ENCODE measurements around the gene CHKA.
A peak's percentile ranks its signal among the peaks of the same experiment; 100 is the strongest.

The CHKA gene

DNA sequence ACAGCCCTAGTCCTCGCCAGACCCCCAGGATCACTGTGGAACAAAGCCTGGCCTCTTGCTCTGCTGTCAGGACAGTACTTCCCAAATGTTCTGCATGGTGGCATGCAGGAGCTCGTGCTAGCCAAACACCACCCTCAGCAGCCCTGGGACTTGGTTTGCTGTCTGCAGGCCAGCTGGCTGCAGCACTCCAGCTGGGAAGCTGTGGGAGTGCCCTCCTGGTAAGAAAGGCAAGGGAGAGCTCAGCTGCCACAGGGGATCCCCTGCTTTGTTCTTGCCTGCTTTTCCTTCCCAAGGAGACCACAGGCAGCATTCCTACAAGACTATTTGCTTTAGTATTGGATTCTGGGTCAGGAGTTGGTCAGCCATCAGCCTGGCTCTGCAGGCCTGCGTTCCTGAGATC lies 54.4 kb downstream of the CHKA start:
- DNase-seq, result no peak

DNA sequence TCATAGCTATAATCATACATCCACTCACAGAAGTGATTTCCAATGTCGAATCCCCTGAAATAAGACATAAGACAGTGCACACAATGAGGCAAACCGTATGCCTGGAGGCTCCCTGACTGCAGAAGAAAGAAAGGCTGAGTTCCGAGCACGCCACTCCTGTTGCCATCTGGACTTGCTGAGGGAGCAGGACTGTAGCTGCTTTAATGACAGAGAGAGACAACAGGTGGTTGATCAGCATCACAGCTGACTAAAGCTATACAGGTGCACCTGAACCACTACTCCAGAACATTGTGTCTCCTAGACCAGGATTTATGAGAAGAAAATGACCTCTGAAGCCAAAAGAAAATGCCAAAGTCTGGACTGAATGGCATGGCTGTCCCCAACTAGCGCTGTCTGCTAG lies 55.3 kb downstream of the CHKA start:
- DNase-seq, result no peak

DNA sequence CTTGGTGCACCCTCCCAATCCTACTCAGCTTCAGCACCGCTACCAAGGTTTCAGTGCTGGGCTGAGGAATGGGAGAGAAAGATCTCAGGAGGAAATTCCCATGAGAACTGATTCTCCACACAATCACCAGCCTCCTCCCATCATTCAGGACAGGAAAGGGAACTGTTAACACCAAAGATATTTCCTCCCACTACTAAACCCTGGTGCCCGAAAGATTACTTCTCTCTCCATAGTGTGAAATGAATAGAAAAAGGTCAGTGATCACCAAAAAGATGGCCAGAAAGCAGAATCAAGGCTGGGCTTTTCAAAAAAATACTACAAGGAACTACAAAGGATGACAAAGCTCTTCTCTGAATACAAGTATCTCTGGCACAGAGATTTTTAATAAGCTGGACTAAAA lies 56.3 kb downstream of the CHKA start:
- DNase-seq, result no peak

DNA sequence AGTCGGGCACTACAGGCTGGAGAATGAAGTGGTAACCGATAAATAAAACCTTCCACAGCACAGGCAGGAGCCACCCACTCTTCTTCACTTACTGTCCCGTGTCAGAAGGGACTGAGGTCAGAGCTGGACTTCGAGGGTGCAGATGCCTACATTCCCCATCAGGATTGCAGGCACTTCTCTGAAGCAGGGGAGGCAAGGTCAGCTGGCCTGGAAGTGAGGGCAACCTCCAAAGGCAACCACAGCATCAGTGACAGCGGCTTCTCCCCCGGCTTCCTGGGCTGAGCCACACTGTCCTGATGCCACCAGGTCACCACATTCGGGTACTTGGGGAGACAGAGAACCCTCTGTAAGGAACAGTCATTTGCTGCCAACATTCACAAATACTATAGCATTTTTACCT lies 59.7 kb downstream of the CHKA start:
- DNase-seq, result no peak

DNA sequence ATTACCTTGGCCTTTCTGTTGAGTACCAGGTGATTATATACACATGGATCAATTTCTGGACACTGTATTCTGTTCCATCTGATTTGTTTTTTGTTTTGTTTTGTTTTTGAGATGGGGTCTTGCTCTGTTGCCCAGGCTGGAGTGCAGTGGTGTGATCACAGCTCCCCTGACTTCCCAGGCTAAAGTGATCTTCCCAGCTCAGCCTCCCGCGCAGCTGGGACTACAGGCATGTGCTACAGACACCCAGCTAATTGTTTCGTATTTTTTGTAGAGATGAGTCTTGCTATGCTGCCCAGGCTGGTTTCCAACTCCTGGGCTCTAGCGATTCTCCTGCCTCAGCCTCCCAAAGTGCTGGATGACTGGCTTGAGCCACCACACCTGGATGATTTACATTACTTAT lies 63.4 kb downstream of the CHKA start:
- DNase-seq, result no peak

DNA sequence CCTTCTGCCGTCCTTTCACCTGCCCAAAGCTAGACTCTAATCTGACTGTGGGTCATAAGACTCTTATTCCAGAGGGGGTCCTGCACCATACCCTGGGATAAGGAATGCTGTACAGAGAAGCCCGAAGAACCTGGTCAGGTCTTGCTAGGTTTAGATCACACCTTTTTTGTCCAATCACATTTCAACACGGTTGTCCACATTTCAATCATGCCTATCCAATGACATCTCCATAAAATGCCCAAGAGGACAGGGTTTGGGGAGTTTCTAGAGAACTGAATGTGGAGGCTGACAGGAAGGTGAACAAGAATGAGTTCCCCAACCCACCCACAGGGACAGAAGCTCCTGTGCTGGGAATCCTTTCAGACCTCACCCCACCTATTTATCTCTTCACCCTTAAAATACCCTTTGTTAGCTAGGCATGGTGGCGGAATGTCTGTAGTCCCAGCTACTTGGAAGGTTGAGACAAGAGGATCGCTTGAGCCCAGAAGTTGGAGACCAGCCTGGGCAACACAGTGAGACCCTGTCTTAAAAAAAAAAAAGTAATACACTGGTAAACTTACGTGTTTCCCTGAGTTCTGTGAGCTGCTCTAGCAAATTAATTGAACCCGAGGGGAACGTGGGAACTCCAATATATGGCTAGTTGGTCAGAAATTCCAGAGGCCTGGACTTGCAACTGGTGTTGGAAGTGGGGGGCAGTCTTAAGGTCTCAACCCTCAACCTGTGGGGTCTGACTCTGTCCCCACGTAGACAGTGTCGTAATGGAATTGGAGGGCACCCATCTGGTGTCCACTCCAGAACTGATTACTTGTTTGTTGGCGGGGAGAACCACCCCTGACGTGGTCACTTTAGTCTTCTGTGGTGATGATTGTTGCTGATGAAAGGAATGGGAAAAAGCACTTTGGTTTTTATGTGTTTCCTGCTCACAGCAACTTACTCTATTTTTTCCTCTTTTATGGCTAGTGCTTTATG lies 64.6 kb downstream of the CHKA start:
- no peak for DNase-seq

DNA sequence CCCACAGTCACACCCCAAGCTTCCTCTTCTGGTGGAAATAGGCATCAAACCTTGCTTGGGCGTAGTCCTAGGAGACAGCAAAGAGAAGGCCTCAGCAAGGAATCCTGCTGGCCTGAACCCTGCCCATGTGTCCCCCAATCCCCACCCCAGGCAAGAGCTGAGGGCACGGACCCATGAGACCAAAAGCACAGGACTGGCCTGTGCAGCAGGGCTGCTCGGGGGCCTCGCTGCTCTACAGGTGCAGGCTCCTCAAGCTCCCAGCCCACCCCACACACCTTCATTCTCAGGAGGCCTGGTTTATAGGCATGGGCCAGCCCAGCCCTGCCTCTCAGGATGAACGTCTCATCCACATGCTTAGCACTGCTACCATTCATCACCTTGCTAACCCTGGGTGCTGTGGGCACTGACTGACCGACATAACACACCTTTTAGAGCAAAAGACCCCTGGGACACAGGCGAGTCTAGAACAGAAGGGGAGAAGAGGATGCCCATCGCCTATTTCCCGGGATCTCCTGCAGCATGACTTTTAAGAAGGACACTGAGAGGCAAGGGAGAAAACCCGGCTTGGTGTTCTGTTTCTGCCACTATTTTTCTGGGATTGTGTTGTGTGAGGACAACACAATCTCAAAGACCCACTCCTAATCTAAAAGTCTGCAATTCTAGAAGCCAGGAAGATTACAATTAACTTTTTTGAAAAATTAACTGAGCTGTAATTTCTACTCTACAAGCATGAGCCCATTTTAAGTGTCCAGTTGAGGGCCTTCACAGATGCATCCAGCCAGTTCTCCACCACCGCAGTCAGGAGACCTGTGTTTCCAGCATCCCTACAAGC lies 67.0 kb downstream of the CHKA start:
- no peak for DNase-seq

DNA sequence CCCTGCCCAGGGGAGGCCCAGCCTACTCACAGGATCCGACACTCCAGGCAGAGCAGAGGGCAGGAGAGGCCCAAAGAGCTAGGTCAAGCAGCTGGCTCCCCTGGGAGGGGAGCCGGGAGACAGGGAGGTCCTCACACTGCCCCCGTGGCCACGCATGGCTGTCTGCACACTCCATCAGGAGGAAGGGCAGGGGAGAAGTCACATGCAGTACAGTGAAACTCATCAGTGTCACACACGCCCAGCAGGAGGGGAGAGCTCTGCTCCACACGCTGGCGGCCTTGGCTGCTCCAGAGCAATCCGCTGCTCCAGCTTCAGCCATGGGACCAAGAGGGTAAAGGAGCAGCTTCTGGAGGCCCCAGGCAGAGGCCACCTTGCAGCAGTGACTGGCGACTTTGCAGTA lies 68.1 kb downstream of the CHKA start:
- no peak for DNase-seq

DNA sequence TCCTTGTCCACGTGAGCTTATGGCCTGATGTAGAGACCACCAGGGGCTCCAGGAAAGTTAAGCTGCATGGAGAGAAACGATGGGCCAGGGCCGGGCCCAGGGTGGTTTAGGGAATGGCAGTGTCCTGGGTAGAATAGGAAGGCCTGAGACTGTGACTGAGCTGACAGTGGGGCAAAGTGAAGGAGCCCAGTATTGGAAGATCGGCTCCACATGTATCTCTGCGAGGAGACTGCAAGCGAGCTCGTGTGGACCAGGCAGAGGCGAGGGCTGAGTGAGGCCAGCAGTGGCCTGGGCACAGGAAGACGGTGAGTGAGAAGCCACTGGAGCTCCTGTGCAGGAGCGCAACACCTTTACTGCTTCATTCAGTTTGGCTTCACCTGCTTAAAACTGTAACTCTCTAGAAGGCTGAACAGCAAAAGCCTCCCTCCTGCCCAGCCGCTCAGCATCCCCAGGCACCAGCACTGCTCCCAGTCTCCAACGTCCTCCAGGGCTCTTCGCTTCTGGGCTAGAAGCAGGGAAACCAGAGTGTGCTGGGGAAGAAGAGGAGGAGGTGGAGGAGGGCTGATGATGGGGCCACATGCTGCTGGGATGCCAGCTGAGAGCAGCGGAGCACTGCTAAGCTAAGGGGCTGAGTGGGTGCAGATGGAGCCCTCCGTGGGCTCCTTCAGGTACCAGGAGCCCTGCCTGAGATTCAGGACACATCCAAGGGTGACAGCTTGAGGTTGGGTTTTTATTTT lies 68.9 kb downstream of the CHKA start:
- no peak for DNase-seq

DNA sequence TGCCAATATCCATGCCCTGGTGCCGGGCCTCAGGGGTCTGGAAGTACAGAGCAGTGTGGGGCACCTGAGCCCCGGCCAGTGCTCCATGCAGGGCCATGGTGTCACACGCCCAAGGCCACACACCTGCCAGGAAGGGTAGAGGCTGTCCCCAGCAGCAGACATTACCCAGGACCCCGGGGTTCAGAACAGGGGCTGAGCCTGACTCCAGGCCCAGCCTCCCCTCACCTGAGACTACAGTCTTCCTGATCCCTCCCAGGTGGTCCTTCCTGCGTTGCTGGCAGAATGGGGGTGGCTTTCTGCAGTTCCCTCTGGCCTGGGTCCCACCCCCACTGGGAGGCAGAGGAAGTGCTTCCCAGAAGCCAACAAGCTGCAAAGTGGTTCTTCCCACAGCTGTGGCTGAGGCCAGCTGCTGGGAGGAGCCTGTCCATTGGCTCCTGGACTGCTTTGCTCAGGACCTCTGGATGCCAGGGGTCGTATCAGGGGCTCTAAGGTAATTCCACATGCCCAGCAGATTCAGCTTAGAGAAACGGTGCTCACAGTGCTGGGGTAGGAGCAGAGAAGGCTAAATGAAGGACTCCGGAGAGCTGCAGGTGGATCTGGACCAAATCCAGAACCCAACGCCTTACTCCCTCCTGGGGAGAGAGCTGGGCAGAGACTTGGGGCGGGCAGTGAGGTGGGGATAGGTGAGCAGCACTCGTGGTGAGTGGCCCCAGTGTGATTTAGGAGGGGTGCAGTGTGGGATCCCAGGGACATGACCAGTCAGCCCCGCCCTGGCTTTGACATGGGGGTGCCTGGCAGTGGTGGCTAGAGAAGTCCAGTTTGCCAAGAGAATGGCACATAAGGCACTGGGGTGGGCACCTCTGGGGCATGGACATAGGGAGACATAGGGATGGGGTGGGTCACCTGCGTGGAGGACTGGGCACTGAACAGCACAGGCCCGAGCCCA lies 69.7 kb downstream of the CHKA start:
- no peak for DNase-seq

DNA sequence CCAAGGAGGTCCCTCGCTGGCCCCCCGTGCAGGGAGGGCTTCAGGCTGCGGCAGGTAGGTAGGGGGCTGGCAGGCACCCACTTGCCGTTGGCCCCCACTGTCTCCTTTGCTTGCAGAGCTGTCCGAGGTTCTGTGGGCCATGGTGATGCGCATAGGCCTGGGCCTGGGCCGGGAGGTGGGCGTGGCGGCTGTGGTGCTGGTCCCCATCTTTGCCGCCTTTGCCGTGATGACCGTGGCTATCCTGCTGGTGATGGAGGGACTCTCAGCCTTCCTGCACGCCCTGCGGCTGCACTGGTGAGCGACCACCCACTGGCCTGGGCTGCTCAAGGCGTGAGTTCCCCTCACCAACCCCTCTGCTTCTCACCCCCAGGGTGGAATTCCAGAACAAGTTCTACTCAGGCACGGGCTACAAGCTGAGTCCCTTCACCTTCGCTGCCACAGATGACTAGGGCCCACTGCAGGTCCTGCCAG lies 70.8 kb downstream of the CHKA start:
- no peak for DNase-seq

DNA sequence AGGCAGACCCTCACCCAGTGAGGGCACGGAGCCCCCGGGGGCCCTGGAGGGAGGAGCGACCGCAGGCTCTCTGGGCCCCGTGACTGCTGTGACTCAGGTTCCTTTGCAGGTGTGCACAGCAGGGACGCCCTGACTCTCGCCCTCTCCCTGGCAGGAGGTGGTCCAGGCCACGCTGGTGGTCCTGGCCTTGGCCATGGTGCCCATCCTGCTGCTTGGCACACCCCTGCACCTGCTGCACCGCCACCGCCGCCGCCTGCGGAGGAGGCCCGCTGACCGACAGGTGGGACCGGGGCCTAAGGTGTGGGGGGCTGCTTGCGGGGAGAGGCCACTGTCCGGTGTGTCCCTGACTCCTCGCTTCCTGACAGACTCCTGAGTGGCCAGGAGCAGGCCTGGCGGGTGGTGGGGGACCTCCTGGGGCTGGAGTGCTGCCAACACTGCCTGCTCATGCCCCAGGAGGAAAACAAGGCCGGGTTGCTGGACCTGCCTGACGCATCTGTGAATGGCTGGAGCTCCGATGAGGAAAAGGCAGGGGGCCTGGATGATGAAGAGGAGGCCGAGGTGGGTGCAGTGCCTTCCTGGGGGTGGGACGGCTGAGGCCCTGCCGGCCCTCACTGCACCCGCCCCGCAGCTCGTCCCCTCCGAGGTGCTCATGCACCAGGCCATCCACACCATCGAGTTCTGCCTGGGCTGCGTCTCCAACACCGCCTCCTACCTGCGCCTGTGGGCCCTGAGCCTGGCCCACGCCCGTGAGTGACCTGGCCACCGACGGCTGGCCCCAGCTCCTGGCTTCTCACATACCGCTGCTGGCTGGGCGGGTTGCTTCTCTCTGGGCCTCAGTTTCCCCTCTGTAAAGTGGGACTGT lies 71.4 kb downstream of the CHKA start:
- DNase-seq, result no peak

DNA sequence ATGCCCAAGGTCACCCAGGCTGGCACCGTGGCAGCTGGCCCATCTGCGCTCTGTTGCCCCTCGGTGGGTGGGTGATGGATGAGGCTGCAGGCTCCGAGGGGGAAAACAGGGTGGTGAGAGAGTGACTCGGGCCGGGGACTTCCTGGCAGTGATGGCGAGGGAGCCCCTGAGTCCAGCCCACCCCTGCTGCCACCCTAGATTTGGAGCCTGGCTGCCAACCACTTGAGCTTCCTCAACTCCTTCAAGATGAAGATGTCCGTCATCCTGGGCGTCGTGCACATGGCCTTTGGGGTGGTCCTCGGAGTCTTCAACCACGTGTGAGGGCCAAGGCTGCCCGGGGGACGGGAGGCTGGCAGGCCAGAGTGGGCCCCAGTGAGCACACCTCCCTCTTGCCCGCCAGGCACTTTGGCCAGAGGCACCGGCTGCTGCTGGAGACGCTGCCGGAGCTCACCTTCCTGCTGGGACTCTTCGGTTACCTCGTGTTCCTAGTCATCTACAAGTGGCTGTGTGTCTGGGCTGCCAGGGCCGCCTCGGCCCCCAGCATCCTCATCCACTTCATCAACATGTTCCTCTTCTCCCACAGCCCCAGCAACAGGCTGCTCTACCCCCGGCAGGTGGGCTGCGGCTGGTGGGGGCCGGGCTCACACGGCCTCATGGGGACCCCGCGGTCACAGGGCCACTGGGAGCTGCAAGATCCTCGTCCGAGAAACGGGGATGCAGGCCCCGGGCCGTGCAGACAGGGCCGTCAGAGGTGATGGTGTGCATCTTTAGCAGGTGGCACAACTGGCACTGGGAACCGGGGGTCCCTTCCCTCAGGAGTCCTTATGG lies 72.3 kb downstream of the CHKA start:
- DNase-seq, result no peak

DNA sequence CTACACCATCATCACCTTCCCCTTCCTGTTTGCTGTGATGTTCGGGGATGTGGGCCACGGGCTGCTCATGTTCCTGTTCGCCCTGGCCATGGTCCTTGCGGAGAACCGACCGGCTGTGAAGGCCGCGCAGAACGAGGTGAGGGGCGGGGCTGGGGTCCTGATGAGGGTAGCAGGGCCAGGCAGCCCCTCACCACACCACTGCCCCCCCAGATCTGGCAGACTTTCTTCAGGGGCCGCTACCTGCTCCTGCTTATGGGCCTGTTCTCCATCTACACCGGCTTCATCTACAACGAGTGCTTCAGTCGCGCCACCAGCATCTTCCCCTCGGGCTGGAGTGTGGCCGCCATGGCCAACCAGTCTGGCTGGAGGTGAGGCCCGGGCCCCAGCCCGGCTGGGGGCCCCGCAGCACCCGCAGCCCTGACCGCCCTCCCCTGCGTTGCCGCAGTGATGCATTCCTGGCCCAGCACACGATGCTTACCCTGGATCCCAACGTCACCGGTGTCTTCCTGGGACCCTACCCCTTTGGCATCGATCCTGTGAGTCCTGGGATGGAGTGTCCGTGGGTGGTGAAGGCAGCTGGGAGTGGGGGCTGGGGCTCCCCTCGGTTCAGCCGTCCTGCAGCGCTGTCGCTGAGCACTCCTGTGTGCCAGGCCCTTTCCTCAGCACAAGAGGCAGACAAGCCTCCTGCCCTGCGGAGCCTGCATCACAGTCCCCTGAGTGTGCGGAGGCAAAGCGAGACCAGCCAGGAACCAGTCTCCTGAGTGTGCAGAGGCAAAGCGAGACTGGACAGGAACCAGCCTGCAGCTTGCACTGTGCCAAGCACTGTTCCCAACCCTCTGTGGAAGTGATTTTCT lies 73.5 kb downstream of the CHKA start:
- DNase-seq, result no peak

DNA sequence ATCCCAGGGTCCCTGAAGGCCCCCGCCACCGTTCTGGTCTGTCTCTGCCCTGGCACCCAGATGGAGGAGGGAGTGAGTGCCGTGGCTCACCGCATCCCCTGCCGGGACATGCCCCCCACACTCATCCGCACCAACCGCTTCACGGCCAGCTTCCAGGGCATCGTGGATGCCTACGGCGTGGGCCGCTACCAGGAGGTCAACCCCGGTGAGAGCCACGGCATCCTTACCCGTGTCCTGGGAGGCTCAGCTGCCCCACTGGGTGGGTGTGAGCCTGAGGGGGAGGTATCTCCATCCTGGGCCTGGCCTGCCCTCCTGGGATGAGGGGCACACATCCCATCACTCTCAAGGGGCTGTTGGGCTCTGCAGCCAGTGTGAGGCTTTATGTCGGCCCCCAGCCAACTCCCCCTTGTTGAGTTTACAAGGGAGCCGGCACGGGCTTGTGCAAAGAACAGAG lies 76.3 kb downstream of the CHKA start:
- DNase-seq, result no peak

DNA sequence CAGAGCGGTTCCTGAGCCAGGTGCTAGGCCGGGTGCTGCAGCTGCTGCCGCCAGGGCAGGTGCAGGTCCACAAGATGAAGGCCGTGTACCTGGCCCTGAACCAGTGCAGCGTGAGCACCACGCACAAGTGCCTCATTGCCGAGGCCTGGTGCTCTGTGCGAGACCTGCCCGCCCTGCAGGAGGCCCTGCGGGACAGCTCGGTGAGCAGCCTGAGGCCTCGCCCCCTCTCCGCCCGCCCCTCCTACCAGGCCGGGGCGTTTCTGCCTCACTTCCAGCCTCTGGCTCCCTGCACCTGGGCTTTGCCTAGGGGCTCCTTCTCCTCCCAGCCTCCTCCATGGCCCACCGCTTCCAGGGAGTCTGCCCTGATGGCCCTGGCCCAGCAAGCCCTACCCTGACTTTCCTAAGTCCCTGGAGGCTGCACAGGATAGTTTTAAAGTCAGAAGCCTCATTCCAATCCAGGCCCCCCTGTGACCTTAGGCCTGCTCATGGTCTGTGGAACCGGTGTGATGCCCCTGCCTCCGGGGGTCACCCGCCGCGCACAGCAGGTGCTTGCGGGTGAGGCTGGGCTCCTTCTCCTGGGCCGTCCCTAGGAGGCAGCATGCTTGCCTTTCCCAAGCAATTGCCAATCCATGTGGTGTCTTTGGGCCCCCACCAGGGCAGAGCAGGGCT lies 76.9 kb downstream of the CHKA start:
- DNase-seq, result no peak

DNA sequence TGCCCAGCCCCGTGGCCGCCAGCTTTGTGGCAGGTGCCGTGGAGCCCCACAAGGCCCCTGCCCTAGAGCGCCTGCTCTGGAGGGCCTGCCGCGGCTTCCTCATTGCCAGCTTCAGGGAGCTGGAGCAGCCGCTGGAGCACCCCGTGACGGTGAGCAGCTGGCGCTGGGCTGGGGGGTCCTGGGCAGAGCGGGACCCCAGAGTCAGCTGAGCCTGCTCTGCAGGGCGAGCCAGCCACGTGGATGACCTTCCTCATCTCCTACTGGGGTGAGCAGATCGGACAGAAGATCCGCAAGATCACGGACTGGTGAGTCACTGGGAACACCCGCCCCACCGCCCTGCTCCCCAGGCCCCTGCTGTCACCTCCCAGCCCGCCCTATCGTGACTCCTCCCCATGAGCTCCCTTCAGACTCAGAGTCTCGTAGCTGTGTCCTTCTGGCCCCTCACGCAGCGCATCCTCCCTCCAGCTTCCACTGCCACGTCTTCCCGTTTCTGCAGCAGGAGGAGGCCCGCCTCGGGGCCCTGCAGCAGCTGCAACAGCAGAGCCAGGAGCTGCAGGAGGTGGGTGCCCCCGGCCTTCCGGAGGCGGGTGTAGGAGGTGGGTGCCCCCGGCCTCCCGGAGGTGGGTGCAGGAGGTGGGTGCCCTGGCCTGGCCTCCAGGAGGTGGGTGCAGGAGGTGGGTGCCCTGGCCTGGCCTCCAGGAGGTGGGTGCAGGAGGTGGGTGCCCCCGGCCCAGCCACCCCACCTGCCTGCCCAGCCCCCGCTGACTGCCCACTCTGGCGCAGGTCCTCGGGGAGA lies 77.6 kb downstream of the CHKA start:
- DNase-seq, result peak; percentile 17

DNA sequence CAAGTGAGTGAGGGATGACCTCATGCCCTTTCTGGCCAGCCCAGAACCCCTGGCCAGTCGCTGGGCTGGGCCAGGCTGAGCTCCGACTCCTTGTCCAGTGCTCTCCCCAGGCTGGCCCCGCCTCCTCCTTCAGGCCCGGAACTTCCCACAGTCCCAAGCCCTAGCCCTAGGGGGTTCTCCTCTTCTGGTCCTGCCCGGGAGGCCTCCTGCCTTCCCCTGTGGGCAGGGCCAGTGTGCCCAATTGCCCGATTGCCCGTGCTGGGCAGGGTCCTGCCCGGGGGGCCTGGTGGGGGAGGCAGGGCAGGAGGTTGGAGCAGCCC lies 78.2 kb downstream of the CHKA start:
- DNase-seq, result no peak
